Fibroblast of lung (primary cell): ENCODE results near the gene NUDC.

Source experiments
- CTCF ChIP-seq, 2 donors: IDR thresholded peaks in 1 of 2; conservative IDR thresholded peaks in 1 of 2; 1 replicate in 1 of 2; 2 replicates in 1 of 2; pipeline ENCODE4 v1.5.1; 2011 to 2012; ENCODE audit warnings: low read length in 2 of 2, control low read depth in 1 of 2, inconsistent platforms in 1 of 2, low read depth in 1 of 2, mild to moderate bottlenecking in 1 of 2
- EZH2 ChIP-seq: IDR thresholded peaks from 2 replicates; pipeline ENCODE4 v1.5.1; 2012; ENCODE audit warnings: low read length, control low read depth, mild to moderate bottlenecking; ENCODE audit errors: missing control alignments

GRCh38 chr1:26921540-26922430 lies at the start of gene NUDC:
- no peak for TF ChIP-seq CTCF (conservative IDR thresholded peaks at IDR 0.05 in 1 of 2, IDR thresholded peaks at IDR 0.05 in 1 of 2; ENCODE audit: low read depth in 1 of 2, low read length in 2 of 2)
- no peak for TF ChIP-seq EZH2
